HG03108 (cell line): ENCODE results near the gene RNH1.

Experiments
- ATAC-seq: cut with Tn5 transposase; IDR thresholded peaks from one replicate; pipeline ENCODE4 v1.9.1; 2021; ENCODE audit warnings: moderate library complexity; ENCODE audit not compliant: unreplicated experiment

Gene RNH1

DNA sequence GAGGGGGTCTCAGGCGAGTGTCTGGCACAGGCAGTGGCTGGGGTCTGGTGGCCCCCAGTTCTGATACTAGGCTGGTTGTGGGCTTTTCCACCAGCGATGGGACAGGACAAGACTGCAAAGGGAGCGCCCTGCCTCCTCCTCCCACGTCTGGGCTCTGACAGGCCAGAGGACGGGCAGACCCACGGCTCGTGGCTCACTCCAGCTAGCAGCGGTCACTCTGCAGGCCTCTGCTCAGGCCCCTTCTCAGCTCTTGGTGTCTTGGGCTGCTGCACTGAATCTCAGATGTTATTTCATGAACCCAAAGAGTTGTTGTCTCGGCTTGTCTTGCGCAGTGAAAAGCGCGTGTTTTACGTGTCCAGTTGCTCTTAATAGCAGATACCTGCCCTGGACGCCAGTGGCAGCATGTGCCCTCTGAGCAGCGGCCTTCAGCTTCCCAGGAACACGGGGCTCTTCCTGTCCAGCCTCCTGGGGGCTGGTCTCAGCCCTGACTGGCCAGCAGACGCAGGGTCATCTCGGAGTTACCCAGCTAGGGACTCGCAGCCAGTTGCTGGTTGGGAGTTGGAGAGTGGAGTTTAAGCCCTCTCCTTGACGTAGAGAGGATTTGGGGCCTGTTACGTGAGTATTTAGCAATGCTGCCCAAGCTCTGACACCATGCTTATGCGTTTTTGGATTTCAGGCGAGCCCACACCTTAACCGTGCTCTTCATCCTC is 47.4 kb downstream of the RNH1 start:
- no peak for ATAC-seq

GRCh38 chr11:457111-457760 is 49.8 kb downstream of the RNH1 start:
- ATAC-seq: no peak

GRCh38 chr11:456533-456932 is 50.5 kb downstream of the RNH1 start:
- ATAC-seq: no peak

DNA sequence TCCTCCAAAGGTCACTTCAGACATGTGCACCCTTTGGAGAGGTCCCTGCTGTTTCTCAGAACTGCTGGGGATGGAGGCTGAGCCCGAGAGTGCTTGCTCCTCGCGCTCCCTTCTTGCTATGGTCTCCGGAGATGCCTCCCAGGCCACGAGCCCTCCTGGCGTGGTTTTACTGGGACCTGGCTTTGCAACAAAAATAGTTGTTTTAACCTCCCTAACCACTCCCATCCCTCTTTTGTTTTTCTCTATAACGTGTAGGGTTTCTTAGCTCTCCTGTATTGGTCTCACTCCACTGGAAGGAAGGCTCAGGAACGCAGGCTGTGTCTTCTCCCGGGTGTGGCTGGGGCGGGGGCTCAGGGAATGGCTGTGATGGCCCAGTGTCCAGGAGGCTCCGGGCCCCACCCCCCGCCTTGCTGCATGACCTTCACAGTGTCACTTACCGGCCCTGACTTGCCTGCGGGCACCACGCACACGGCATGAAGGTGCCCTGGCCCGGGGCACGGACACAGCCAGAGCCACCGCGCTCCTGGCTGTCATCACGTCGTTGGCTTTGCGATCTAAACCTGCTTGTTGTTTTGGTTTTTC is 51.4 kb downstream of the RNH1 start:
- no peak for ATAC-seq

- ATAC-seq: no peak
Measured at GRCh38 chr11:454801-455565, 52.1 kb downstream of the RNH1 start.

GRCh38 chr11:454043-454442 is 53.0 kb downstream of the RNH1 start:
- ATAC-seq: no peak

DNA sequence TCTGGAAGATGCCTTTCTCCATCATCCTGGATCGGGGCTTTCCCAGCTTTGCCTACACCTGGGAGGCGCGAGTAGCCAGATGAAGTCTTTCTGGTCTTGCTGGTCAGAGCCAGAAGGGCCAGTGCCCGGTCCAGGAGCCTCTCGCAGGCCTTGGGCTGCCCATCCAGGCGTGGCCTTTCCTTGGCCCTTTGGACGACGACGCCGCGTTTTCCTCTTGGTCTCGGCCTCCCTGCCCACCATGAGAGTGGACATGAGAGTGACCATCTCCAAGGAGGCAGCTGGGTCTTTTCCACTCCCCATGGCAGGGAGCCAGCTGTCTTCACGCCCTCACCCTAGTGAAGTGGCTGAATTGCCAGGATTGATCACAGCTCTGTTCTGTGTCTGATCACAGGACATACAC is 53.5 kb downstream of the RNH1 start:
- no peak for ATAC-seq

DNA sequence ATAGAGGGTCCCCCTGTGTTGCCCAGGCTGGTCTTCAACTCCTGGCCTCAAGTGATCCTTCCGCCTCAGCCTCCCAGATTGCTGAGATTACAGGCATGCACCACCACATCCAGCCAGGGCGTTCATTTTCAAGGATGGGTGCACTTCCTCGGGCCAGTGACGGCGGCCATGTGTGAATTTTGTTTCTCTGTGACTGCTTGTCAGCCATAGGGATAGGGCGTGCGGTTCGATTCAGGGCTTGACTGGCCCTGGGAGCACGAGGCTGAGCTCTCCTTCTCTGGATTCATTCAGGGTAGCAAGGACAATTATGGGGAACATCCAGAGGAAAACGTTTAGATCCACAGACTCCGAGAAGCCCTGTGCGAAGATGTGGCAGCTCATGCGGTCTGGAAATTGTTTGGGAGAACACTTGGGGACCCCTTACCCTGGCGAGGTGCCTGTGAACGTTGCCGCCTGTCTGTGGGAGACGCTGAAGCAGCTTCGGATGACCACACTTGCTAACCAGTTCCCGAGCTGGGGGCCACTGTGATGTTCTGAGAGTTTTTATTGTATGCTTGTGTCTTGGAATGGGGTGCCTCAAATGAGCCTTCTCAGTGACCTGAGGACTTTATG is 54.0 kb downstream of the RNH1 start:
- no peak for ATAC-seq

GRCh38 chr11:452203-452744 is 54.8 kb downstream of the RNH1 start:
- no peak for ATAC-seq

- ATAC-seq: no peak
Measured at GRCh38 chr11:451738-452137, 55.3 kb downstream of the RNH1 start.

GRCh38 chr11:450809-451451 is 56.1 kb downstream of the RNH1 start:
- no peak for ATAC-seq

- peak; percentile 67 for ATAC-seq
Measured at GRCh38 chr11:449889-450808, 56.9 kb downstream of the RNH1 start, which contains the start of gene PTDSS2. Gene PTDSS2 (plus strand): TSS chr11:450279. CDS start chr11:450456, 177 bp downstream.

GRCh38 chr11:447923-448731 is 58.9 kb downstream of the RNH1 start:
- ATAC-seq: peak; percentile 54

DNA sequence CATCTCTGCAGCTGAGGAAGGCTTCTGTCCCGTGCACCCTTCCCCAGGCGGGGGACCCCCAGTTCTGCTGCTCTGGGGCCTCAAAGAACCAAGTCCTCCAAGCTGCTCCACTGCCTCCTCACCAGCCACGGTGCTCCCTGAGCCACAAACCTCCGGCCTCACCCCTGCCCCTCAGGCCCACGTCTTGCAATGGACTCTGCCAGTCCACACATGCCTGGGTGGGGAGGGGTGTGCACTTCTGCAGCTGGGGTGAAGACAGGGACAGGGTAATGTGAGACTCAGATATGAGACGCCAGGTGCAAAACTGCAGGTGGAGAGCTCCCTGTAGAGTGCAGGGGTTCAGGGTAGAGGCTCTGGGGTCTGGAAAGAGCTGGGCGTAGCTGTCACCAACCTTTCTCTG is 60.2 kb downstream of the RNH1 start:
- no peak for ATAC-seq

DNA sequence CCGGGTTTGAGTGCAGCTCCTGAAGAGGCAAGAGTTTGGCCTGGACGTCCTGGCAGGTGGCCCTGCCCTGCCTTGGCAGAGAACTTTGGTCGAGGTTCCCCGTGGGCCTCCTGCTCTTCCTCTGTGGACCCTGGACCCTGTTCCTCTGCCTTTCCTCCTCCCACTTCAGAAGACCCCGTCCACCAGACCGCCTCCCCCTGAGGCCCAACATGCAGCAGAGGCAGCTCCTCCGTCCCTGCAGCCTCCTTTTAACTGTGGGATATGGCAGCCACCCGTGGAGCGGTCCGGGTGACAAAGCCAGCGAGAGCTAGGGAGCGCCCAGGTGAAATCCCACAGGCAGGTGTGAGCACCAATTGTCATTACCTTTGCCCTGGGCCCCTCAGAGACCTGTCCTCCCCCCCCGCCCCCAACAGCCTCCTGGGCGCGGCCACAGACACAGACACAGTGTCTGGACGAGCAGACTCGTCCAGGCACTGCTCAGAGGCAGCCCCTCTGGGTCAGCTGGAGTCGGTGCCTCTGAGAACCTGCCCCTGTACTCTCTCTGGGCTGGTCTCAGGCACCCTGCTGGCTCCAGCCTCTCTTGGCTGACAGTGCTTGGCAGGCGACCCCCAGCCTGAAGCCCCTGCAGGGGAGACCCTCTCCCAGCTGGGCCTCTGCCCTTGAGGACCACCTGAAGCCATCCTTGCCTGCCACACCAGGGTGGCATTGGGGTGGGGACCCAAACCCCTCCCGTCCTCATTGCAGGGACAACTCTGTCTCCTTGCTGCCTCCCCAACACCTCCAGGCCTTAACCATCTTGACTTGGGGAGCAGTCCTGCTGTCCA is 61.1 kb downstream of the RNH1 start:
- no peak for ATAC-seq
